H1 (cell line): ENCODE results near the gene SEMA5B. TPM values are rescaled to one million over a fixed set of nuclear protein-coding genes. Genes with fewer than 3 reads are reported as not detected.

Experiments
- CTCF ChIA-PET: fragments of 300-600 bp; sonication (Branson Sonifier 250); formaldehyde crosslinking; loops from one replicate; lab custom pipeline; 2021; ENCODE audit not compliant: partially characterized antibody; lab: Charles Lee
- POLR2A ChIA-PET: fragments of 300-600 bp; sonication (Branson Sonifier 250); formaldehyde crosslinking; loops from one replicate; lab custom pipeline; 2021; ENCODE audit warnings: inconsistent platforms; ENCODE audit not compliant: partially characterized antibody; lab: Charles Lee
- DNase-seq, 2 experiments: peaks; one replicate each; pipeline versions ENCODE4 v3.0.0 to v3.0.0-alpha.2; 2010 to 2022; ENCODE audit warnings: low spot score in 2 of 2, low read depth in 1 of 2, mixed read lengths in 1 of 2
- FAIRE-seq: peaks from 2 replicates; lab custom pipeline; 2011; peaks lifted over from hg19 to GRCh38; lab: Jason Lieb, UNC
- H2AFZ ChIP-seq: 2 replicates; pipeline ENCODE4 v1.8.1; 2012; ENCODE audit warnings: low read length, inconsistent platforms
- H2AK5ac ChIP-seq: 2 replicates; pipeline ENCODE4 v1.6.1; 2013; ENCODE audit warnings: low read depth, low read length
- H2BK120ac ChIP-seq: replicated peaks from 2 replicates; pipeline ENCODE3; 2013; ENCODE audit warnings: low read depth, low read length, inconsistent platforms
- H2BK12ac ChIP-seq: 2 replicates; pipeline ENCODE4 v1.6.1; 2013; ENCODE audit warnings: low read depth, low read length
- H2BK15ac ChIP-seq: 2 replicates; pipeline ENCODE4 v1.6.1; 2013; ENCODE audit warnings: low read length
- H2BK20ac ChIP-seq: 2 replicates; pipeline ENCODE4 v1.6.1; 2013; ENCODE audit warnings: low read length
- H2BK5ac ChIP-seq: 2 replicates; pipeline ENCODE4 v1.6.1; 2013; ENCODE audit warnings: low read depth, low read length
- H3K14ac ChIP-seq: 2 replicates; pipeline ENCODE4 v1.6.1; 2013; ENCODE audit warnings: inconsistent platforms; ENCODE audit not compliant: insufficient read length
- H3K18ac ChIP-seq: 2 replicates; pipeline ENCODE4 v1.6.1; 2013; ENCODE audit warnings: low read length; ENCODE audit errors: extremely low read depth
- H3K23ac ChIP-seq: 2 replicates; pipeline ENCODE4 v1.6.1; 2013; ENCODE audit warnings: inconsistent platforms; ENCODE audit not compliant: insufficient read length
- H3K23me2 ChIP-seq: 2 replicates; pipeline ENCODE4 v1.6.1; 2013; ENCODE audit warnings: low read depth, low read length
- H3K27ac ChIP-seq: 2 replicates; pipeline ENCODE4 v1.6.1; 2011; ENCODE audit warnings: low read depth, low read length, inconsistent platforms
- H3K27me3 ChIP-seq, 4 experiments: replicated peaks in 1 of 4; 1 replicate in 1 of 4; 2 replicates in 3 of 4; pipeline versions ENCODE4 v1.6.1 to v1.8.1; 2011 to 2013; ENCODE audit warnings: low read length in 3 of 4, mild to moderate bottlenecking in 3 of 4, inconsistent platforms in 2 of 4, mixed read lengths in 2 of 4, moderate library complexity in 1 of 4; ENCODE audit not compliant: control insufficient read depth in 3 of 4, insufficient read depth in 3 of 4; ENCODE audit errors: extremely low read depth in 1 of 4
- H3K36me3 ChIP-seq, 4 experiments: 2 replicates each; pipeline versions ENCODE4 v1.6.1 to v1.8.1; 2011 to 2013; ENCODE audit warnings: mild to moderate bottlenecking in 4 of 4, low read length in 3 of 4, moderate library complexity in 2 of 4, control low read depth in 1 of 4, inconsistent platforms in 1 of 4; ENCODE audit not compliant: insufficient read depth in 4 of 4, control insufficient read depth in 2 of 4
- H3K4ac ChIP-seq: replicated peaks from 2 replicates; pipeline ENCODE3; 2013; ENCODE audit warnings: low read length, low read depth, mixed read lengths, inconsistent platforms; ENCODE audit not compliant: insufficient read length
- H3K4me1 ChIP-seq, 4 experiments: replicated peaks in 1 of 4; 1 replicate in 1 of 4; 2 replicates in 3 of 4; pipeline versions ENCODE4 v1.6.1 to v1.8.1; 2011 to 2013; ENCODE audit warnings: low read length in 3 of 4, inconsistent platforms in 2 of 4, mixed read lengths in 1 of 4; ENCODE audit not compliant: insufficient read depth in 4 of 4, control insufficient read depth in 3 of 4
- H3K4me2 ChIP-seq, 2 experiments: 2 replicates each; pipeline versions ENCODE4 v1.6.1 to v1.8.1; 2011 to 2013; ENCODE audit warnings: low read depth in 2 of 2, low read length in 2 of 2, control low read depth in 1 of 2, inconsistent platforms in 1 of 2, mild to moderate bottlenecking in 1 of 2; ENCODE audit not compliant: insufficient read depth in 1 of 2
- H3K4me3 ChIP-seq, 4 experiments: fragments of 200-600, 300-600 bp in 1 of 4; sonication (generic), shearing (Covaris generic), sonication (Bioruptor Twin) in 1 of 4; 2 replicates each; pipeline versions ENCODE4 v1.5.1 to v1.8.1; 2011 to 2016; ENCODE audit warnings: low read length in 4 of 4, low read depth in 3 of 4, control low read depth in 2 of 4, inconsistent platforms in 2 of 4, mild to moderate bottlenecking in 2 of 4, mixed read lengths in 1 of 4, moderate library complexity in 1 of 4; ENCODE audit not compliant: insufficient read depth in 2 of 4; ENCODE audit errors: extremely low read depth in 1 of 4
- H3K56ac ChIP-seq: replicated peaks from 2 replicates; pipeline ENCODE3; 2013; ENCODE audit warnings: low read depth, mild to moderate bottlenecking, mixed read lengths, low read length, inconsistent platforms; ENCODE audit not compliant: insufficient read length
- H3K79me1 ChIP-seq: 2 replicates; pipeline ENCODE4 v1.6.1; 2013; ENCODE audit warnings: low read depth, low read length, control low read depth
- H3K79me2 ChIP-seq, 2 experiments: 2 replicates each; pipeline versions ENCODE4 v1.6.1 to v1.8.1; 2012 to 2013; ENCODE audit warnings: low read length in 2 of 2, mild to moderate bottlenecking in 2 of 2, inconsistent platforms in 1 of 2; ENCODE audit not compliant: insufficient read depth in 2 of 2, control insufficient read depth in 1 of 2
- H3K9ac ChIP-seq, 4 experiments: replicated peaks in 1 of 4; 1 replicate in 1 of 4; 2 replicates in 3 of 4; pipeline versions ENCODE4 v1.6.1 to v1.8.1; 2011 to 2013; ENCODE audit warnings: low read depth in 3 of 4, low read length in 3 of 4, control low read depth in 2 of 4, mild to moderate bottlenecking in 2 of 4, moderate library complexity in 2 of 4, inconsistent platforms in 1 of 4; ENCODE audit errors: extremely low read depth in 1 of 4
- H3K9me3 ChIP-seq, 2 experiments: 2 replicates each; pipeline versions ENCODE4 v1.6.1 to v1.8.1; 2012 to 2013; ENCODE audit warnings: mild to moderate bottlenecking in 2 of 2, moderate library complexity in 2 of 2, control low read depth in 1 of 2, inconsistent platforms in 1 of 2, low read depth in 1 of 2, low read length in 1 of 2, mixed read lengths in 1 of 2; ENCODE audit not compliant: insufficient read depth in 2 of 2
- H4K20me1 ChIP-seq, 2 experiments: replicated peaks in 1 of 2; 2 replicates each; pipeline versions ENCODE3 to v1.8.1; 2011 to 2013; ENCODE audit warnings: inconsistent platforms in 2 of 2, low read length in 2 of 2, mild to moderate bottlenecking in 1 of 2; ENCODE audit not compliant: insufficient read depth in 2 of 2, control insufficient read depth in 1 of 2
- H4K5ac ChIP-seq: 2 replicates; pipeline ENCODE4 v1.6.1; 2013; ENCODE audit warnings: low read length, low read depth, mixed read lengths, inconsistent platforms; ENCODE audit not compliant: insufficient read length
- H4K8ac ChIP-seq: 2 replicates; pipeline ENCODE4 v1.8.0; 2013; ENCODE audit warnings: mild to moderate bottlenecking, moderate library complexity, low read length, inconsistent platforms; ENCODE audit not compliant: insufficient read depth; ENCODE audit errors: extremely low read depth
- H4K91ac ChIP-seq: replicated peaks from 2 replicates; pipeline ENCODE3; 2013; ENCODE audit warnings: low read length, mixed read lengths, inconsistent platforms; ENCODE audit not compliant: insufficient read length
- CHD1 ChIP-seq: IDR thresholded peaks from 2 replicates; pipeline ENCODE4 v1.6.1; 2012; ENCODE audit warnings: low read depth, low read length, improper control_type of control experiment
- E2F6 ChIP-seq: IDR thresholded peaks from 2 replicates; pipeline ENCODE4 v1.6.1; 2012; ENCODE audit warnings: inconsistent platforms
- KDM4A ChIP-seq: IDR thresholded peaks from one replicate; pipeline ENCODE4 v1.7.1; 2012; ENCODE audit warnings: low read depth, mild to moderate bottlenecking, moderate library complexity, low read length, inconsistent platforms; ENCODE audit not compliant: severe bottlenecking
- RNF2 ChIP-seq: fragments of 200-900, 300-1000 bp; sonication (generic); IDR thresholded peaks from 2 replicates; pipeline ENCODE4 v1.7.1; 2016; ENCODE audit warnings: borderline replicate concordance, low read depth, mild to moderate bottlenecking, antibody characterized with exemption, low read length; ENCODE audit not compliant: poor library complexity, severe bottlenecking; ENCODE audit errors: missing control alignments
- TBP ChIP-seq: IDR thresholded peaks from 2 replicates; pipeline ENCODE4 v1.6.1; 2011; ENCODE audit warnings: low read depth, low read length, improper control_type of control experiment
- TCF12 ChIP-seq: IDR thresholded peaks from 2 replicates; pipeline ENCODE4 v1.6.1; 2011; ENCODE audit warnings: low read depth, mild to moderate bottlenecking, low read length
- WGBS, 2 experiments: shearing (Covaris generic) in 1 of 2; methylation state at CpG; one replicate each; pipeline versions ENCODE4 v1.1.6 to v1.1.7; 2013 to 2015; ENCODE audit warnings: low lambda C conversion rate in 2 of 2, mixed read lengths in 2 of 2, inconsistent platforms in 1 of 2, low coverage in 1 of 2, missing lambda C conversion rate in 1 of 2; ENCODE audit not compliant: insufficient replicate concordance in 2 of 2, insufficient coverage in 1 of 2, insufficient read length in 1 of 2; ENCODE audit errors: extremely low coverage in 1 of 2, missing lambda C conversion rate in 1 of 2; 5-methylcytosine and 5-hydroxymethylcytosine counted together
- polyA plus RNA-seq, 7 experiments: library from polyadenylated mRNA; depleted of rRNA in 3 of 7; stranded (reverse) in 5 of 7; unstranded in 2 of 7; fragments of >200 nt in 5 of 7; fragments of 200-250 nt in 2 of 7; gene quantifications; 1 replicate in 5 of 7; 2 replicates in 1 of 7; 4 replicates in 1 of 7; pipeline versions ENCODE4 v1.2.1 to v1.2.3, GENCODE V29; 2011 to 2013; ENCODE audit warnings: missing spikeins in 2 of 7, mixed read lengths in 2 of 7
- total RNA-seq: library from RNA; stranded (reverse); fragmentation: NEBNext Ultra II Directional; extraction: Animal tissue kit (Norgen Biotek cat#: 25700); gene quantifications from 2 replicates; pipeline ENCODE4 v1.2.1, GENCODE V29; 2021

The SEMA5B gene
- total and polyA plus RNA-seq, 2 of the 8 experiments (the other 6 are each of a cell fraction or from before 2014, with no cell fraction given): 13.1 to 22.4 TPM

DNA sequence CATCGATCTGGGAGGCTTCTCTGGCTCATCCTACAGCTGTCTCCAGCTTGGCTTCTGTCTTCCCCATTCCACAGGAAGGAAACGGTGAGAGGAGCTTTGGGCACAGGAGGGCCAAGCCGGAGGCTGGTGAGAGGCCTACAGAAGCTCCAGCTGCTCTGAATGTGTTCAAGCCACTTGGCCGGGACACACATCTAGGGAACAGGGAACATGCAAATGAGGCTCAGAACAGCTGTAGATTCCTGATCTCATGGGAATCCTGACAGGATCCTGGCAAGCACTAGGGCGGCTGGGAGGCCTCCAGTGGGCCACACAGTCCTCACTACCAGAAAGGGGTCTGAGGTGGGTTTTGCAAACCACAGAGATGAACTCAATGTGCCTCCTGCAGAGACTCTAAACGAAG is 13.7 kb downstream of the SEMA5B start:
- Histone ChIP-seq H2AK5ac (no peak overlapping the region), H3K27ac (no peak overlapping the region), H3K56ac (no peak overlapping the region), H3K4me1 (peaks cover 0 to 5% (median 2%) of the 10 kb centered on the region in 4 experiments; a peak in 4 of 7 replicates), H3K23me2 (no peaks in the 10 kb centered on the region), H3K4me2 (no peak overlapping the region), H4K5ac (no peak overlapping the region), H3K23ac (no peak overlapping the region), H3K9ac (no peak overlapping the region), H2BK15ac (no peak overlapping the region), H4K8ac (no peak overlapping the region), H3K14ac (no peak overlapping the region), H3K4ac (no peak overlapping the region), H2AFZ (no peak overlapping the region), H2BK5ac (no peak overlapping the region), H2BK12ac (no peak overlapping the region)
- CTCF ChIA-PET: interaction anchor here (1.2 to 3.9 kb wide), 21 partner anchors 9 to 259 kb away, joined by 3 to 20 read pairs (median 5); partner anchors contain the start of gene SEMA5B
- 91% methylated on average over 6 of the region's 6 CpGs; no CpG with 5 or more reads in 1 of the 2 experiments for WGBS, 2 experiments
- TF ChIP-seq RNF2 (no peak), TCF12 (no peak), CHD1 (no peak), KDM4A (no peak), TBP (no peak), E2F6 (no peak)
- TF ChIP-seq, all 59 proteins: peak for 0
- H3K79me1 ChIP-seq: no peaks in the 10 kb centered on the region; the same call in 1 of the 2 replicates
- no peak overlapping the region for H3K4me3 ChIP-seq
- no peaks in the 10 kb centered on the region for H3K79me2 ChIP-seq
- peaks cover 0 to 2% of the 10 kb centered on the region in 2 experiments for H4K20me1 ChIP-seq
- no peaks in the 10 kb centered on the region for H3K9me3 ChIP-seq
- no peak overlapping the region for H3K18ac ChIP-seq
- no peak overlapping the region for H2BK20ac ChIP-seq
- H4K91ac ChIP-seq: no peak overlapping the region
- DNase-seq (no peak), FAIRE-seq (no peak)
- H2BK120ac ChIP-seq: no peak overlapping the region
- no peaks in the 10 kb centered on the region; a peak in 2 of 8 replicates for H3K36me3 ChIP-seq
- no peaks in the 10 kb centered on the region for H3K27me3 ChIP-seq
- POLR2A ChIA-PET: interaction anchor here (1.2 to 1.4 kb wide), 2 partner anchors 11 to 15 kb away, joined by 3 to 5 read pairs; no protein-coding TSS in a partner anchor
